Testis (tissue), 2 donors: ENCODE data around the gene HMGN4.

Source experiments
- CTCF ChIP-seq, 3 experiments: fragments of 450-650 bp in 2 of 3; fragments of 200-600 bp in 1 of 3; sonication (generic) in 1 of 3; IDR thresholded peaks; one replicate each; pipeline ENCODE4 v1.5.1; 2016 to 2019; ENCODE audit warnings: antibody characterized with exemption in 3 of 3, mild to moderate bottlenecking in 2 of 3, moderate library complexity in 1 of 3
- POLR2A ChIP-seq: fragments of 450-650 bp; IDR thresholded peaks from one replicate; pipeline ENCODE4 v1.6.1; 2017; ENCODE audit warnings: antibody characterized with exemption, mild to moderate bottlenecking, moderate library complexity

DNA sequence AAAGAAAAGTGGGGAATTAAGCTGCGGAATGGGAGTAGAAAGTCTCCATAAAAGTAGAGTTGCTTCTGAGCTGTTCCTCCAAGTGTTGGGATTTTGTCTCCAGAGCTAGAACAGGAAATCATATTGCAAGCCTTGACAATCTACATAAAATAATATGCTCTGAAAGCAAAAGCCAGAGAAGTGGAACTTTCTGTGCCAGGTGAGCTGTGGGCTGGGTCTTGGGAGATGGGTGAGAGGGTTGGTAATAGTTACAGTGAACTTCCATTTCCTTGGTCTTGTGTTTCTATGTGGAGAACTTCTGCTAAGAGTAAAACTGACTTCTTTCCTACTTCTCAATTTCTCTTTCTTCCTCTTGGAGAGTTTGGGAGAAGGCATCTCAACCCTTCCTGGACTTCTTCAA lies 6.3 kb upstream of the HMGN4 start:
- no peak for TF ChIP-seq POLR2A
- TF ChIP-seq CTCF (IDR thresholded peaks at IDR 0.05): no peak
